Thyroid gland (tissue), 4 donors: ENCODE data around the gene MED8. TPM values are rescaled to one million over a fixed set of nuclear protein-coding genes. Genes with fewer than 3 reads are reported as not detected.
A peak's percentile ranks its signal among the peaks of the same experiment; 100 is the strongest.

Source experiments
- DNase-seq, 2 donors: peaks; one replicate each; pipeline ENCODE4 v3.0.0-alpha.2; 2019
- H3K27ac ChIP-seq, 3 donors: fragments of 200-600 bp; sonication (generic); 1 replicate in 2 of 3; 2 replicates in 1 of 3; pipeline ENCODE4 v1.5.1; 2016 to 2019; ENCODE audit warnings: mild to moderate bottlenecking in 1 of 3, moderate library complexity in 1 of 3
- H3K27me3 ChIP-seq: fragments of 200-600 bp; sonication (generic); one replicate; pipeline ENCODE4 v1.5.1; 2019
- H3K36me3 ChIP-seq, 2 donors: fragments of 200-600 bp; sonication (generic); one replicate each; pipeline ENCODE4 v1.5.1; 2016 to 2019
- H3K4me1 ChIP-seq, 2 donors: fragments of 200-600 bp; sonication (generic); one replicate each; pipeline ENCODE4 v1.5.1; 2017 to 2019
- H3K4me3 ChIP-seq, 3 donors: fragments of 200-600 bp; sonication (generic); replicated peaks in 1 of 3; 1 replicate in 2 of 3; 2 replicates in 1 of 3; pipeline ENCODE4 v1.5.1; 2016; ENCODE audit warnings: mild to moderate bottlenecking in 1 of 3
- H3K9me3 ChIP-seq: fragments of 200-600 bp; sonication (generic); one replicate; pipeline ENCODE4 v1.5.1; 2017
- CTCF ChIP-seq, 6 experiments: fragments of 200-600 bp in 3 of 6; fragments of 450-650 bp in 3 of 6; sonication (generic) in 3 of 6; IDR thresholded peaks; one replicate each; pipeline ENCODE4 v1.5.1; 2016 to 2019; ENCODE audit warnings: antibody characterized with exemption in 6 of 6, mild to moderate bottlenecking in 2 of 6, inconsistent platforms in 1 of 6, moderate library complexity in 1 of 6
- POLR2A ChIP-seq, 2 donors: fragments of 450-650 bp; IDR thresholded peaks; one replicate each; pipeline ENCODE4 v1.6.1; 2017; ENCODE audit warnings: antibody characterized with exemption in 2 of 2, mild to moderate bottlenecking in 2 of 2, moderate library complexity in 1 of 2
- WGBS, 2 donors: methylation state at CpG; one replicate each; pipeline ENCODE4 v1.1.5; 2017; 5-methylcytosine and 5-hydroxymethylcytosine counted together
- intact Hi-C: fragments of 100-400 bp; cut with DNase I; formaldehyde crosslinking; loops from one replicate; pipeline ENCODE4 v1.15.1; 2023
- total RNA-seq, 4 donors: library from RNA; depleted of rRNA; stranded (reverse); fragments of >200 nt; gene quantifications; one replicate each; pipeline ENCODE4 v1.2.3, GENCODE V29; 2016

The MED8 gene
- total RNA-seq, 4 donors from 2014 or later = 37.7 to 48.6 (median 45.3) TPM

GRCh38 chr1:43437031-43437973 lies 47.7 kb upstream of the MED8 start:
- Histone ChIP-seq H3K9me3 (no peaks in the 10 kb centered on the region), H3K36me3 (peaks cover 55% of the 10 kb centered on the region in 2 donors), H3K4me1 (no peaks in the 10 kb centered on the region), H3K27ac (no peak overlapping the region), H3K27me3 (no peaks in the 10 kb centered on the region), H3K4me3 (no peak overlapping the region)
- WGBS, 2 donors = 94 to 97% methylated on average over 20 of the region's 20 CpGs
- TF ChIP-seq CTCF (IDR thresholded peaks at IDR 0.05) (no peak), POLR2A (IDR thresholded peaks at IDR 0.05) (no peak)
- DNase-seq = no peak
- intact Hi-C loops = no loop called here

- TF ChIP-seq POLR2A (IDR thresholded peaks at IDR 0.05) (no peak), CTCF (IDR thresholded peaks at IDR 0.05) (no peak)
- Histone ChIP-seq H3K36me3 (peaks cover 55 to 61% of the 10 kb centered on the region in 2 donors), H3K27me3 (no peaks in the 10 kb centered on the region), H3K27ac (no peak overlapping the region), H3K4me3 (no peak overlapping the region), H3K4me1 (no peaks in the 10 kb centered on the region), H3K9me3 (no peaks in the 10 kb centered on the region)
- intact Hi-C loops = no loop called here
- WGBS, 2 donors = 90 to 93% methylated on average over 3 of the region's 3 CpGs
- no peak for DNase-seq
Measured at GRCh38 chr1:43436371-43436770, 46.8 kb upstream of the MED8 start.

- Histone ChIP-seq H3K9me3 (no peaks in the 10 kb centered on the region), H3K4me3 (no peak overlapping the region), H3K4me1 (no peaks in the 10 kb centered on the region), H3K27ac (no peak overlapping the region), H3K36me3 (peaks cover 58 to 62% of the 10 kb centered on the region in 2 donors), H3K27me3 (no peaks in the 10 kb centered on the region)
- WGBS, 2 donors = 81 to 86% methylated on average over 14 of the region's 14 CpGs
- intact Hi-C loops = no loop called here
- DNase-seq = no peak
- TF ChIP-seq CTCF (IDR thresholded peaks at IDR 0.05) (no peak), POLR2A (IDR thresholded peaks at IDR 0.05) (peak in 1 of 2 donors; percentile 3)
Measured at GRCh38 chr1:43435146-43436145, 45.8 kb upstream of the MED8 start.

GRCh38 chr1:43434256-43434655 lies 44.7 kb upstream of the MED8 start:
- Histone ChIP-seq H3K4me3 (no peak overlapping the region), H3K27ac (no peak overlapping the region), H3K36me3 (peaks cover 58 to 65% of the 10 kb centered on the region in 2 donors), H3K9me3 (no peaks in the 10 kb centered on the region), H3K4me1 (no peaks in the 10 kb centered on the region), H3K27me3 (no peaks in the 10 kb centered on the region)
- TF ChIP-seq POLR2A (IDR thresholded peaks at IDR 0.05) (no peak), CTCF (IDR thresholded peaks at IDR 0.05) (no peak)
- intact Hi-C loops = no loop called here
- WGBS, 2 donors = 96% methylated on average over 7 of the region's 7 CpGs
- DNase-seq = no peak
